Occipital lobe (tissue), 2 donors: Measurements from ENCODE around the gene REP15. TPM values are rescaled to one million over a fixed set of nuclear protein-coding genes. Genes with fewer than 3 reads are reported as not detected.
"Not testable (repeated sequence)": the region's sequence is repeated elsewhere in the genome, so short reads cannot be mapped to it uniquely, and the experiment has no call there.

Source experiments
- DNase-seq: peaks from one replicate; lab custom pipeline; 2025; lab: John Stamatoyannopoulos, UW
- total RNA-seq: library from RNA; depleted of rRNA; stranded (reverse); fragments of >200 nt; gene quantifications from one replicate; pipeline ENCODE4 v1.2.3, GENCODE V29; 2014

The REP15 gene
- total RNA-seq, 1 donor from 2014 or later = 3.0 TPM

GRCh38 chr12:27696864-27697564 is 767 bp downstream of the REP15 start:
- DNase-seq = no peak

- DNase-seq = no peak
These were observed 7.6 kb downstream of the REP15 start for GRCh38 chr12:27703720-27704452.

GRCh38 chr12:27705263-27705662 is 9.0 kb downstream of the REP15 start:
- DNase-seq = no peak

- DNase-seq = no peak
These were observed 11.0 kb downstream of the REP15 start for GRCh38 chr12:27707216-27707615.

GRCh38 chr12:27709212-27709931 is 13.1 kb downstream of the REP15 start:
- no peak for DNase-seq

GRCh38 chr12:27709932-27710591 is 13.8 kb downstream of the REP15 start:
- DNase-seq = no peak

GRCh38 chr12:27710592-27711316 is 14.5 kb downstream of the REP15 start, which contains the start of gene MRPS35:
MRPS35 (plus strand) TSS chr12:27710832; CDS start chr12:27710844, 12 bp downstream.
- DNase-seq = peak; percentile 84

GRCh38 chr12:27711317-27711682 is 15.1 kb downstream of the REP15 start:
- no peak for DNase-seq

- DNase-seq = no peak
These were observed 15.7 kb downstream of the REP15 start for GRCh38 chr12:27711967-27712366.

GRCh38 chr12:27723212-27723611 is 27.0 kb downstream of the REP15 start:
- no peak for DNase-seq

- DNase-seq = no peak
These were observed 33.9 kb downstream of the REP15 start for GRCh38 chr12:27730097-27730588.

- no peak for DNase-seq
These were observed 36.0 kb downstream of the REP15 start for GRCh38 chr12:27732281-27732680.

- no peak for DNase-seq
These were observed 36.9 kb downstream of the REP15 start for GRCh38 chr12:27733052-27733656.

- no peak for DNase-seq
These were observed 37.5 kb downstream of the REP15 start for GRCh38 chr12:27733791-27734190.

GRCh38 chr12:27734321-27734720 is 38.1 kb downstream of the REP15 start:
- DNase-seq = not testable (repeated sequence)

GRCh38 chr12:27743601-27744000 is 47.4 kb downstream of the REP15 start:
- DNase-seq = no peak

- DNase-seq = not testable (repeated sequence)
These were observed 49.5 kb downstream of the REP15 start for GRCh38 chr12:27745734-27746133.
